Measurements from ENCODE around the gene ACAD9.

ACAD9 gene

GRCh38 chr3:128881576-128881975 lies 2.2 kb downstream of the ACAD9 start:
- peaks cover 4% of the 10 kb centered on the region for H3K4me1 ChIP-seq (ENCODE audit: insufficient read depth, insufficient read length)
- no peaks in the 10 kb centered on the region for H3K27me3 ChIP-seq (ENCODE audit: insufficient read depth, insufficient read length)
- no peak overlapping the region for H3K4me3 ChIP-seq (ENCODE audit: insufficient read length, low read depth)
- peaks cover 65% of the 10 kb centered on the region for H3K36me3 ChIP-seq (ENCODE audit: insufficient read depth, insufficient read length, low read length)
- DNase-seq (ENCODE audit: low read depth, low spot score), result no peak
- H3K9ac ChIP-seq (ENCODE audit: insufficient read length, low read depth), result no peak overlapping the region
- no peaks in the 10 kb centered on the region for H3K9me3 ChIP-seq (ENCODE audit: insufficient read depth, low read length)
- TF ChIP-seq SUZ12 (IDR thresholded peaks at IDR 0.05; ENCODE audit: extremely low read depth, insufficient read depth, insufficient read length), result no peak
- no peak for TF ChIP-seq YY1 (IDR thresholded peaks at IDR 0.05; ENCODE audit: insufficient read depth, insufficient read length)
- no peak for TF ChIP-seq ZNF274 (IDR thresholded peaks at IDR 0.05; ENCODE audit: low read depth, low read length)

GRCh38 chr3:128882719-128883118 lies 3.3 kb downstream of the ACAD9 start:
- Histone ChIP-seq H3K27me3 (ENCODE audit: insufficient read depth, insufficient read length) (no peaks in the 10 kb centered on the region), H3K9ac (ENCODE audit: insufficient read length, low read depth) (no peak overlapping the region), H3K9me3 (ENCODE audit: insufficient read depth, low read length) (no peaks in the 10 kb centered on the region), H3K36me3 (ENCODE audit: insufficient read depth, insufficient read length, low read length) (peaks cover 71% of the 10 kb centered on the region), H3K4me3 (ENCODE audit: insufficient read length, low read depth) (no peak overlapping the region), H3K4me1 (ENCODE audit: insufficient read depth, insufficient read length) (peaks cover 4% of the 10 kb centered on the region)
- TF ChIP-seq YY1 (IDR thresholded peaks at IDR 0.05; ENCODE audit: insufficient read depth, insufficient read length) (no peak), ZNF274 (IDR thresholded peaks at IDR 0.05; ENCODE audit: low read depth, low read length) (no peak)
- DNase-seq (ENCODE audit: low read depth, low spot score), result no peak

GRCh38 chr3:128884992-128885391 lies 5.6 kb downstream of the ACAD9 start:
- no peak overlapping the region for H3K9ac ChIP-seq (ENCODE audit: insufficient read length, low read depth)
- H3K27me3 ChIP-seq (ENCODE audit: insufficient read depth, insufficient read length), result no peaks in the 10 kb centered on the region
- no peak overlapping the region for H3K4me3 ChIP-seq (ENCODE audit: insufficient read length, low read depth)
- peaks cover 4% of the 10 kb centered on the region for H3K4me1 ChIP-seq (ENCODE audit: insufficient read depth, insufficient read length)
- no peak for TF ChIP-seq ZNF274 (IDR thresholded peaks at IDR 0.05; ENCODE audit: low read depth, low read length)
- no peak for TF ChIP-seq YY1 (IDR thresholded peaks at IDR 0.05; ENCODE audit: insufficient read depth, insufficient read length)
- no peak for TF ChIP-seq SUZ12 (IDR thresholded peaks at IDR 0.05; ENCODE audit: extremely low read depth, insufficient read depth, insufficient read length)
- H3K9me3 ChIP-seq (ENCODE audit: insufficient read depth, low read length), result no peaks in the 10 kb centered on the region
- no peak for DNase-seq (ENCODE audit: low read depth, low spot score)
- H3K36me3 ChIP-seq (ENCODE audit: insufficient read depth, insufficient read length, low read length), result peaks cover 78% of the 10 kb centered on the region

GRCh38 chr3:128889139-128889894 lies 9.9 kb downstream of the ACAD9 start:
- peaks cover 74% of the 10 kb centered on the region for H3K36me3 ChIP-seq (ENCODE audit: insufficient read depth, insufficient read length, low read length)

GRCh38 chr3:128895843-128896697 lies 16.6 kb downstream of the ACAD9 start:
- no peak for DNase-seq (ENCODE audit: low read depth, low spot score)
- Histone ChIP-seq H3K9ac (ENCODE audit: insufficient read length, low read depth) (no peak overlapping the region), H3K27me3 (ENCODE audit: insufficient read depth, insufficient read length) (no peaks in the 10 kb centered on the region), H3K9me3 (ENCODE audit: insufficient read depth, low read length) (no peaks in the 10 kb centered on the region), H3K36me3 (ENCODE audit: insufficient read depth, insufficient read length, low read length) (peaks cover 91% of the 10 kb centered on the region), H3K4me1 (ENCODE audit: insufficient read depth, insufficient read length) (no peaks in the 10 kb centered on the region), H3K4me3 (ENCODE audit: insufficient read length, low read depth) (no peak overlapping the region)
- no peak for TF ChIP-seq SUZ12 (IDR thresholded peaks at IDR 0.05; ENCODE audit: extremely low read depth, insufficient read depth, insufficient read length)
- no peak for TF ChIP-seq YY1 (IDR thresholded peaks at IDR 0.05; ENCODE audit: insufficient read depth, insufficient read length)
- no peak for TF ChIP-seq ZNF274 (IDR thresholded peaks at IDR 0.05; ENCODE audit: low read depth, low read length)

More at GRCh38 chr3:128889139-128889894, 9.9 kb downstream of the ACAD9 start:
- no peaks in the 10 kb centered on the region for H3K9me3 ChIP-seq (ENCODE audit: insufficient read depth, low read length)
- TF ChIP-seq ZNF274 (IDR thresholded peaks at IDR 0.05; ENCODE audit: low read depth, low read length) (no peak), YY1 (IDR thresholded peaks at IDR 0.05; ENCODE audit: insufficient read depth, insufficient read length) (no peak), SUZ12 (IDR thresholded peaks at IDR 0.05; ENCODE audit: extremely low read depth, insufficient read depth, insufficient read length) (no peak)
- no peak overlapping the region for H3K9ac ChIP-seq (ENCODE audit: insufficient read length, low read depth)
- no peak overlapping the region for H3K4me3 ChIP-seq (ENCODE audit: insufficient read length, low read depth)
- no peaks in the 10 kb centered on the region for H3K4me1 ChIP-seq (ENCODE audit: insufficient read depth, insufficient read length)
- H3K27me3 ChIP-seq (ENCODE audit: insufficient read depth, insufficient read length), result no peaks in the 10 kb centered on the region
- no peak for DNase-seq (ENCODE audit: low read depth, low spot score)

- no peak for DNase-seq (ENCODE audit: low read depth, low spot score)
- H3K27me3 ChIP-seq (ENCODE audit: insufficient read depth, insufficient read length), result no peaks in the 10 kb centered on the region
- no peaks in the 10 kb centered on the region for H3K9me3 ChIP-seq (ENCODE audit: insufficient read depth, low read length)
- H3K9ac ChIP-seq (ENCODE audit: insufficient read length, low read depth), result no peak overlapping the region
- TF ChIP-seq ZNF274 (IDR thresholded peaks at IDR 0.05; ENCODE audit: low read depth, low read length) (no peak), SUZ12 (IDR thresholded peaks at IDR 0.05; ENCODE audit: extremely low read depth, insufficient read depth, insufficient read length) (no peak), YY1 (IDR thresholded peaks at IDR 0.05; ENCODE audit: insufficient read depth, insufficient read length) (no peak)
- H3K4me3 ChIP-seq (ENCODE audit: insufficient read length, low read depth), result no peak overlapping the region
- H3K36me3 ChIP-seq (ENCODE audit: insufficient read depth, insufficient read length, low read length), result peaks cover 97% of the 10 kb centered on the region
- no peaks in the 10 kb centered on the region for H3K4me1 ChIP-seq (ENCODE audit: insufficient read depth, insufficient read length)
These were observed 23.0 kb downstream of the ACAD9 start for GRCh38 chr3:128902426-128902825.

GRCh38 chr3:128903501-128903900 lies 24.1 kb downstream of the ACAD9 start:
- DNase-seq (ENCODE audit: low read depth, low spot score), result no peak
- TF ChIP-seq ZNF274 (IDR thresholded peaks at IDR 0.05; ENCODE audit: low read depth, low read length) (no peak), YY1 (IDR thresholded peaks at IDR 0.05; ENCODE audit: insufficient read depth, insufficient read length) (no peak), SUZ12 (IDR thresholded peaks at IDR 0.05; ENCODE audit: extremely low read depth, insufficient read depth, insufficient read length) (no peak)
- H3K4me1 ChIP-seq (ENCODE audit: insufficient read depth, insufficient read length), result no peaks in the 10 kb centered on the region
- no peaks in the 10 kb centered on the region for H3K27me3 ChIP-seq (ENCODE audit: insufficient read depth, insufficient read length)
- H3K9ac ChIP-seq (ENCODE audit: insufficient read length, low read depth), result no peak overlapping the region
- peaks cover 97% of the 10 kb centered on the region for H3K36me3 ChIP-seq (ENCODE audit: insufficient read depth, insufficient read length, low read length)
- H3K9me3 ChIP-seq (ENCODE audit: insufficient read depth, low read length), result no peaks in the 10 kb centered on the region
- H3K4me3 ChIP-seq (ENCODE audit: insufficient read length, low read depth), result no peak overlapping the region
